DND-41 (cell line): ENCODE measurements around the gene EEF2.

Source experiments
- ATAC-seq: fragments of 200-7000 bp; cut with Tn5 transposase; 3 replicates; pipeline ENCODE4 v1.9.1; 2021; ENCODE audit warnings: low read depth; ENCODE audit not compliant: insufficient read depth
- DNase-seq: peaks from one replicate; pipeline ENCODE4 v3.0.0-alpha.2; 2020
- H2AFZ ChIP-seq: 2 replicates; pipeline ENCODE4 v1.6.0; 2012; ENCODE audit warnings: low read depth, low read length
- H3K27ac ChIP-seq: 2 replicates; pipeline ENCODE4 v1.5.1; 2012; ENCODE audit warnings: low read length, inconsistent platforms
- H3K27me3 ChIP-seq: fragments of 200-600 bp; sonication (generic); 2 replicates; pipeline ENCODE4 v1.6.0; 2012; ENCODE audit warnings: low read length, mild to moderate bottlenecking, inconsistent platforms; ENCODE audit not compliant: insufficient read depth, poor library complexity
- H3K36me3 ChIP-seq: 2 replicates; pipeline ENCODE4 v1.5.1; 2012; ENCODE audit warnings: low read length, inconsistent platforms; ENCODE audit not compliant: insufficient read depth
- H3K4me1 ChIP-seq: 2 replicates; pipeline ENCODE4 v1.5.1; 2012; ENCODE audit warnings: mild to moderate bottlenecking, low read length; ENCODE audit not compliant: insufficient read depth
- H3K4me2 ChIP-seq: 2 replicates; pipeline ENCODE4 v1.6.0; 2012; ENCODE audit warnings: mild to moderate bottlenecking, moderate library complexity, low read length, inconsistent platforms; ENCODE audit not compliant: insufficient read depth
- H3K4me3 ChIP-seq, 2 experiments: fragments of 200-600 bp in 1 of 2; shearing (Covaris generic) in 1 of 2; 2 replicates each; pipeline ENCODE4 v1.5.1; 2012 to 2016; ENCODE audit warnings: inconsistent platforms in 2 of 2, low read length in 2 of 2, mild to moderate bottlenecking in 2 of 2, low read depth in 1 of 2, moderate library complexity in 1 of 2
- H3K79me2 ChIP-seq: 2 replicates; pipeline ENCODE4 v1.6.0; 2012; ENCODE audit warnings: low read length, inconsistent platforms; ENCODE audit not compliant: insufficient read depth
- H3K9ac ChIP-seq: 2 replicates; pipeline ENCODE4 v1.6.0; 2012; ENCODE audit warnings: low read depth, mild to moderate bottlenecking, inconsistent platforms, low read length, moderate library complexity
- H3K9me3 ChIP-seq: 2 replicates; pipeline ENCODE4 v1.5.1; 2012; ENCODE audit warnings: low read length, moderate library complexity, mild to moderate bottlenecking, inconsistent platforms; ENCODE audit not compliant: insufficient read depth, severe bottlenecking
- H4K20me1 ChIP-seq: 2 replicates; pipeline ENCODE4 v1.6.0; 2012; ENCODE audit warnings: low read length; ENCODE audit not compliant: insufficient read depth
- CTCF ChIP-seq: IDR thresholded peaks from 2 replicates; pipeline ENCODE4 v1.5.1; 2012; ENCODE audit warnings: borderline replicate concordance, low read length, moderate library complexity, mild to moderate bottlenecking; ENCODE audit not compliant: poor library complexity, severe bottlenecking; ENCODE audit errors: extremely low read depth
- EZH2 ChIP-seq: IDR thresholded peaks from 3 replicates; pipeline ENCODE4 v1.6.1; 2012; ENCODE audit warnings: borderline replicate concordance, low read depth, mild to moderate bottlenecking, moderate library complexity, low read length, inconsistent platforms; ENCODE audit not compliant: severe bottlenecking

EEF2 gene

GRCh38 chr19:3986260-3987041, 1.2 kb upstream of the EEF2 start:
- TF ChIP-seq EZH2 (no peak), CTCF (peak; percentile 78)
- Histone ChIP-seq H3K9ac (peak overlapping the region; percentile 71), H3K79me2 (peaks cover 44% of the 10 kb centered on the region), H3K36me3 (peaks cover 36% of the 10 kb centered on the region), H3K27ac (peak overlapping the region; percentile 77), H4K20me1 (peaks cover 37% of the 10 kb centered on the region), H3K27me3 (no peaks in the 10 kb centered on the region), H2AFZ (peak overlapping the region; percentile 86), H3K4me2 (peak overlapping the region; percentile 87), H3K4me3 (peak overlapping the region; percentile 69 to 73), H3K9me3 (no peaks in the 10 kb centered on the region), H3K4me1 (peaks cover 69% of the 10 kb centered on the region)
- ATAC-seq (peak; percentile 55), DNase-seq (peak; percentile 72)

- peak overlapping the region; percentile 69 to 73 for H3K4me3 ChIP-seq
- peaks cover 44% of the 10 kb centered on the region for H4K20me1 ChIP-seq
- peaks cover 51% of the 10 kb centered on the region for H3K79me2 ChIP-seq
- peak overlapping the region; percentile 77 for H3K27ac ChIP-seq
- peak overlapping the region; percentile 71 for H3K9ac ChIP-seq
- no peak for TF ChIP-seq EZH2
- TF ChIP-seq CTCF: no peak
- peak overlapping the region; percentile 86 for H2AFZ ChIP-seq
- H3K9me3 ChIP-seq: no peaks in the 10 kb centered on the region
- peak overlapping the region; percentile 87 for H3K4me2 ChIP-seq
- ATAC-seq (no peak; the same call in 2 of the 3 replicates), DNase-seq (no peak)
- H3K4me1 ChIP-seq: peaks cover 73% of the 10 kb centered on the region
- H3K27me3 ChIP-seq: no peaks in the 10 kb centered on the region
- peaks cover 43% of the 10 kb centered on the region for H3K36me3 ChIP-seq
Observed at GRCh38 chr19:3985643-3986259, 488 bp upstream of the EEF2 start.

- Histone ChIP-seq H3K9ac (peak overlapping the region; percentile 71), H4K20me1 (peaks cover 56% of the 10 kb centered on the region), H3K79me2 (peaks cover 63% of the 10 kb centered on the region), H3K4me2 (peak overlapping the region; percentile 87), H3K36me3 (peaks cover 55% of the 10 kb centered on the region), H3K27me3 (no peaks in the 10 kb centered on the region), H3K4me1 (peaks cover 80% of the 10 kb centered on the region), H3K4me3 (peak overlapping the region; percentile 69 to 73), H2AFZ (no peak overlapping the region), H3K27ac (peak overlapping the region; percentile 89), H3K9me3 (no peaks in the 10 kb centered on the region)
- no peak for DNase-seq
- no peak for TF ChIP-seq EZH2
- TF ChIP-seq CTCF: no peak
- no peak; the same call in 2 of the 3 replicates for ATAC-seq
Observed at GRCh38 chr19:3984584-3984907, 717 bp downstream of the EEF2 start.
